GM12878 (cell line): Measurements from ENCODE around the gene IRF4. TPM values are rescaled to one million over a fixed set of nuclear protein-coding genes. Genes with fewer than 3 reads are reported as not detected.

Source experiments
- ATAC-seq: fragments of 200-7000 bp; cut with Tn5 transposase; 3 replicates; pipeline ENCODE4 v1.9.1; 2020; ENCODE audit warnings: mild to moderate bottlenecking, moderate library complexity
- BruUV-seq: library from RNA; stranded (reverse); fragments of 400-500 nt; replicated peaks from 2 replicates; lab custom pipeline; 2021; lab: Mats Ljungman, UMichigan
- CTCF ChIA-PET: fragments of 300-600 bp; sonication (Branson Sonifier 250); formaldehyde crosslinking; extraction: SDS; loops from one replicate; lab custom pipeline; 2021; ENCODE audit warnings: inconsistent platforms; lab: Yijun Ruan, JAX
- POLR2A ChIA-PET: fragments of 350-600 bp; formaldehyde crosslinking; extraction: SDS; loops from one replicate; lab custom pipeline; 2021; ENCODE audit warnings: inconsistent platforms; lab: Charles Lee
- RAD21 ChIA-PET: fragments of 300-600 bp; sonication (Branson Sonifier 250); formaldehyde crosslinking; loops from one replicate; lab custom pipeline; 2023; ENCODE audit warnings: antibody characterized with exemption; ENCODE audit not compliant: unreplicated experiment; lab: Charles Lee
- SMC1A ChIA-PET: fragments of 300-600 bp; sonication (Branson Sonifier 250); formaldehyde crosslinking; loops from one replicate; lab custom pipeline; 2023; ENCODE audit not compliant: unreplicated experiment, uncharacterized antibody; lab: Charles Lee
- DNase-seq: peaks from one replicate; pipeline ENCODE4 v3.0.0-alpha.2; 2011; ENCODE audit warnings: low read depth, low spot score
- FAIRE-seq: peaks from 3 replicates; lab custom pipeline; 2011; peaks lifted over from hg19 to GRCh38; lab: Jason Lieb, UNC
- H2AFZ ChIP-seq: 2 replicates; pipeline ENCODE4 v1.6.0; 2011; ENCODE audit warnings: low read depth, low read length, control low read depth; ENCODE audit not compliant: control insufficient read depth
- H3K27ac ChIP-seq: 2 replicates; pipeline ENCODE4 v1.5.1; 2011; ENCODE audit warnings: control low read depth; ENCODE audit not compliant: control insufficient read depth, insufficient read depth
- H3K27me3 ChIP-seq, 2 experiments: replicated peaks in 1 of 2; 2 replicates each; pipeline versions ENCODE4 v1.6.0 to v1.6.1; 2011; ENCODE audit warnings: low read length in 1 of 2; ENCODE audit not compliant: control insufficient read depth in 2 of 2, insufficient read depth in 2 of 2
- H3K36me3 ChIP-seq, 2 experiments: 2 replicates each; pipeline ENCODE4 v1.5.1; 2011; ENCODE audit warnings: low read length in 1 of 2; ENCODE audit not compliant: control insufficient read depth in 2 of 2, insufficient read depth in 2 of 2
- H3K4me1 ChIP-seq: 2 replicates; pipeline ENCODE4 v1.6.1; 2011; ENCODE audit warnings: mild to moderate bottlenecking, low read length, moderate library complexity, mixed read lengths; ENCODE audit not compliant: control insufficient read depth, insufficient read depth
- H3K4me2 ChIP-seq: 2 replicates; pipeline ENCODE4 v1.6.0; 2011; ENCODE audit warnings: control low read depth; ENCODE audit not compliant: control insufficient read depth, insufficient read depth
- H3K4me3 ChIP-seq: fragments of 200-600 bp; sonication (generic); 2 replicates; pipeline ENCODE4 v1.5.1; 2016
- H3K79me2 ChIP-seq: 2 replicates; pipeline ENCODE4 v1.6.0; 2011; ENCODE audit warnings: low read length; ENCODE audit not compliant: control insufficient read depth, insufficient read depth
- H3K9ac ChIP-seq: 2 replicates; pipeline ENCODE4 v1.8.0; 2011; ENCODE audit warnings: low read length, control low read depth, mixed read lengths; ENCODE audit not compliant: control insufficient read depth, insufficient read depth
- H3K9me3 ChIP-seq: replicated peaks from 3 replicates; pipeline ENCODE4 v1.5.1; 2011; ENCODE audit warnings: mild to moderate bottlenecking, low read length; ENCODE audit not compliant: control insufficient read depth, insufficient read depth
- H4K20me1 ChIP-seq: 2 replicates; pipeline ENCODE4 v1.6.0; 2011; ENCODE audit not compliant: control insufficient read depth, insufficient read depth
- ATF2 ChIP-seq: IDR thresholded peaks from 2 replicates; pipeline ENCODE4 v1.6.1; 2012; ENCODE audit warnings: low read length, inconsistent platforms
- CBFB ChIP-seq: IDR thresholded peaks from 2 replicates; pipeline ENCODE4 v1.6.1; 2016; ENCODE audit warnings: antibody characterized with exemption, low read depth
- DPF2 ChIP-seq: fragments of 450-650 bp; IDR thresholded peaks from 2 replicates; pipeline ENCODE4 v1.6.1; 2017; ENCODE audit warnings: mild to moderate bottlenecking
- LARP7 ChIP-seq: fragments of 450-650 bp; IDR thresholded peaks from 2 replicates; pipeline ENCODE4 v1.6.1; 2017; ENCODE audit warnings: mild to moderate bottlenecking
- MTA3 ChIP-seq: IDR thresholded peaks from 2 replicates; pipeline ENCODE4 v1.6.1; 2012; ENCODE audit warnings: low read length, inconsistent platforms, borderline replicate concordance
- NR2F1 ChIP-seq: fragments of 450-650 bp; conservative IDR thresholded peaks from 2 replicates; pipeline ENCODE4 v1.6.1; 2017; ENCODE audit warnings: mild to moderate bottlenecking
- RAD51 ChIP-seq: fragments of 450-650 bp; IDR thresholded peaks from 2 replicates; pipeline ENCODE4 v1.6.1; 2016; ENCODE audit warnings: moderate library complexity, mild to moderate bottlenecking, inconsistent platforms
- SMAD1 ChIP-seq: fragments of 450-650 bp; IDR thresholded peaks from 2 replicates; pipeline ENCODE4 v1.6.1; 2018; ENCODE audit warnings: mild to moderate bottlenecking, low read depth; ENCODE audit not compliant: partially characterized antibody
- SMARCA5 ChIP-seq: fragments of 450-650 bp; IDR thresholded peaks from 2 replicates; pipeline ENCODE4 v1.6.1; 2017; ENCODE audit warnings: mild to moderate bottlenecking
- SUPT20H ChIP-seq: IDR thresholded peaks from 2 replicates; pipeline ENCODE4 v1.6.1; 2011; ENCODE audit warnings: low read depth, mild to moderate bottlenecking, low read length, moderate library complexity, borderline replicate concordance; ENCODE audit not compliant: control insufficient read depth
- TAF1 ChIP-seq: IDR thresholded peaks from 2 replicates; pipeline ENCODE4 v1.6.1; 2011; ENCODE audit warnings: mild to moderate bottlenecking, low read depth, low read length, borderline replicate concordance
- ZBED1 ChIP-seq: IDR thresholded peaks from 2 replicates; pipeline ENCODE4 v1.6.1; 2016; ENCODE audit warnings: borderline replicate concordance
- ZNF207 ChIP-seq: fragments of 450-650 bp; IDR thresholded peaks from 2 replicates; pipeline ENCODE4 v1.6.1; 2014; ENCODE audit warnings: antibody characterized with exemption, mild to moderate bottlenecking, borderline replicate concordance
- ZNF274 ChIP-seq: IDR thresholded peaks from one replicate; pipeline ENCODE4 v1.8.0; 2011; ENCODE audit not compliant: insufficient read length, insufficient read depth
- WGBS: methylation state at CpG from one replicate; pipeline ENCODE4 v1.1.6; 2016; ENCODE audit warnings: low lambda C conversion rate; ENCODE audit not compliant: insufficient replicate concordance, insufficient coverage; ENCODE audit errors: missing lambda C conversion rate; 5-methylcytosine and 5-hydroxymethylcytosine counted together
- in situ Hi-C: fragments of 300-500 bp; cut with MboI; formaldehyde crosslinking; loops from 9 replicates; pipeline ENCODE4 v1.14.3; 2018; ENCODE audit warnings: mixed read lengths
- intact Hi-C: fragments of 100-400 bp; cut with micrococcal nuclease; formaldehyde crosslinking; loops from one replicate; pipeline ENCODE4 v1.14.2; 2022; ENCODE audit not compliant: unreplicated experiment
- polyA plus RNA-seq, 11 experiments: library from polyadenylated mRNA; depleted of rRNA in 4 of 11; unstranded in 6 of 11; stranded (reverse) in 5 of 11; fragments of >200 nt; fragmentation: Nextera tagmentation in 4 of 11; fragmentation: Illumina TruSeq in 1 of 11; extraction: Ambion mirVana in 4 of 11; extraction: Trizol in 1 of 11; gene quantifications; 1 replicate in 1 of 11; 2 replicates in 10 of 11; pipeline versions ENCODE4 v1.2.1 to v1.2.3, GENCODE V29; 2011 to 2016; ENCODE audit warnings: inconsistent platforms in 2 of 11, missing spikeins in 2 of 11, low read depth in 1 of 11
- total RNA-seq, 4 experiments: library from RNA; depleted of rRNA in 3 of 4; stranded (reverse); fragments of >200 nt in 3 of 4; fragmentation: Illumina TruSeq in 1 of 4; extraction: Trizol in 1 of 4; gene quantifications; 2 replicates each; pipeline versions ENCODE4 v1.2.1 to v1.2.3, GENCODE V29; 2013 to 2021
- TF ChIP-seq, protein P1 (sequence below): fragments of 450-650 bp; IDR thresholded peaks from 2 replicates; pipeline ENCODE4 v1.6.1; 2017; ENCODE audit warnings: low read depth, mild to moderate bottlenecking, moderate library complexity
- TF ChIP-seq, protein P2 (sequence below): fragments of 450-650 bp; IDR thresholded peaks from 2 replicates; pipeline ENCODE4 v1.6.1; 2017; ENCODE audit warnings: borderline replicate concordance

The IRF4 gene
- total and polyA plus RNA-seq, 10 of the 15 experiments (the other 5 are each of a cell fraction or from before 2014, with no cell fraction given) = 50.0 to 495 (median 257) TPM

- H3K9me3 ChIP-seq = peaks cover 2% of the 10 kb centered on the region; the same call in 2 of the 3 replicates
- ChIA-PET POLR2A (interaction anchor here (1.1 to 1.4 kb wide), 2 partner anchors 9 to 78 kb away, joined by 3 read pairs; no protein-coding TSS in a partner anchor), RAD21 (interaction anchor here (0.7 to 2.0 kb wide), 6 partner anchors 12 to 113 kb away, joined by 3 to 5 read pairs (median 3); no protein-coding TSS in a partner anchor), CTCF (interaction anchor here (0.6 to 1.5 kb wide), 8 partner anchors 10 to 182 kb away, joined by 3 to 4 read pairs (median 3); no protein-coding TSS in a partner anchor), SMC1A (interaction anchor here (0.7 to 5.3 kb wide), 12 partner anchors 8 to 193 kb away, joined by 3 to 23 read pairs (median 5); partner anchors contain the start of gene IRF4)
- peaks cover 16 to 42% of the 10 kb centered on the region in 2 experiments for H3K36me3 ChIP-seq
- intact Hi-C loops (no loop called here), in situ Hi-C loops (no loop called here)
- FAIRE-seq (no peak), DNase-seq (no peak), ATAC-seq (peak; percentile 25)
- H3K4me3 ChIP-seq = no peak overlapping the region
- no TSS peak for BruUV-seq
- H4K20me1 ChIP-seq = peaks cover 15% of the 10 kb centered on the region
- no peak overlapping the region for H3K9ac ChIP-seq
- 73% methylated on average over 10 of the region's 10 CpGs for WGBS
- no peaks in the 10 kb centered on the region for H3K27me3 ChIP-seq
- H3K4me2 ChIP-seq = no peak overlapping the region
- H3K27ac ChIP-seq = no peak overlapping the region
- no peaks in the 10 kb centered on the region for H3K79me2 ChIP-seq
- H2AFZ ChIP-seq = no peak overlapping the region
- no peaks in the 10 kb centered on the region for H3K4me1 ChIP-seq
- TF ChIP-seq ZNF274 = no peak
- TF ChIP-seq MTA3 = peak; percentile 38; the same call in 1 of the 2 replicates
- TF ChIP-seq RAD51 = no peak
- peak; percentile 63; the same call in 1 of the 2 replicates for TF ChIP-seq CBFB
- TF ChIP-seq SMAD1 = no peak
- no peak for TF ChIP-seq SUPT20H
- TF ChIP-seq, protein P1, sequence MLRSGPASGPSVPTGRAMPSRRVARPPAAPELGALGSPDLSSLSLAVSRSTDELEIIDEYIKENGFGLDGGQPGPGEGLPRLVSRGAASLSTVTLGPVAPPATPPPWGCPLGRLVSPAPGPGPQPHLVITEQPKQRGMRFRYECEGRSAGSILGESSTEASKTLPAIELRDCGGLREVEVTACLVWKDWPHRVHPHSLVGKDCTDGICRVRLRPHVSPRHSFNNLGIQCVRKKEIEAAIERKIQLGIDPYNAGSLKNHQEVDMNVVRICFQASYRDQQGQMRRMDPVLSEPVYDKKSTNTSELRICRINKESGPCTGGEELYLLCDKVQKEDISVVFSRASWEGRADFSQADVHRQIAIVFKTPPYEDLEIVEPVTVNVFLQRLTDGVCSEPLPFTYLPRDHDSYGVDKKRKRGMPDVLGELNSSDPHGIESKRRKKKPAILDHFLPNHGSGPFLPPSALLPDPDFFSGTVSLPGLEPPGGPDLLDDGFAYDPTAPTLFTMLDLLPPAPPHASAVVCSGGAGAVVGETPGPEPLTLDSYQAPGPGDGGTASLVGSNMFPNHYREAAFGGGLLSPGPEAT = no peak
- no peak for TF ChIP-seq ZNF207
- TF ChIP-seq TAF1 = peak; percentile 50; the same call in 1 of the 2 replicates
- TF ChIP-seq LARP7 = no peak
- TF ChIP-seq ATF2 = peak; percentile 16; the same call in 1 of the 2 replicates
- no peak for TF ChIP-seq SMARCA5
- TF ChIP-seq ZBED1 = 0 out of 2 replicates have a peak, but pooled peaks have one; percentile 75
- no peak for TF ChIP-seq NR2F1
- TF ChIP-seq, protein P2, sequence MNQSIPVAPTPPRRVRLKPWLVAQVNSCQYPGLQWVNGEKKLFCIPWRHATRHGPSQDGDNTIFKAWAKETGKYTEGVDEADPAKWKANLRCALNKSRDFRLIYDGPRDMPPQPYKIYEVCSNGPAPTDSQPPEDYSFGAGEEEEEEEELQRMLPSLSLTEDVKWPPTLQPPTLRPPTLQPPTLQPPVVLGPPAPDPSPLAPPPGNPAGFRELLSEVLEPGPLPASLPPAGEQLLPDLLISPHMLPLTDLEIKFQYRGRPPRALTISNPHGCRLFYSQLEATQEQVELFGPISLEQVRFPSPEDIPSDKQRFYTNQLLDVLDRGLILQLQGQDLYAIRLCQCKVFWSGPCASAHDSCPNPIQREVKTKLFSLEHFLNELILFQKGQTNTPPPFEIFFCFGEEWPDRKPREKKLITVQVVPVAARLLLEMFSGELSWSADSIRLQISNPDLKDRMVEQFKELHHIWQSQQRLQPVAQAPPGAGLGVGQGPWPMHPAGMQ = no peak
- no peak for TF ChIP-seq DPF2
Observed at GRCh38 chr6:411402-412145, 20.0 kb downstream of the IRF4 start.
